HEK293 (cell line): ENCODE results near the gene FBLL1.
A peak's percentile ranks its signal among the peaks of the same experiment; 100 is the strongest.

Source experiments
- FEZF1 ChIP-seq: fragments of 450-650 bp; formaldehyde crosslinking; IDR thresholded peaks from 2 replicates; pipeline ENCODE4 v1.5.1; 2016; ENCODE audit warnings: missing biosample characterization, missing genetic modification characterization
- HIC1 ChIP-seq: fragments of 450-650 bp; formaldehyde crosslinking; IDR thresholded peaks from 2 replicates; pipeline ENCODE4 v1.5.1; 2016; ENCODE audit warnings: missing biosample characterization, missing genetic modification characterization
- KLF9 ChIP-seq: fragments of 450-650 bp; formaldehyde crosslinking; IDR thresholded peaks from 2 replicates; pipeline ENCODE4 v1.5.1; 2016; ENCODE audit warnings: missing biosample characterization, missing genetic modification characterization, low read depth
- OSR2 ChIP-seq: fragments of 450-650 bp; formaldehyde crosslinking; IDR thresholded peaks from 2 replicates; pipeline ENCODE4 v1.5.1; 2016; ENCODE audit warnings: missing biosample characterization, missing genetic modification characterization
- PATZ1 ChIP-seq: fragments of 450-650 bp; formaldehyde crosslinking; IDR thresholded peaks from 2 replicates; pipeline ENCODE4 v1.5.1; 2016; ENCODE audit warnings: missing biosample characterization, missing genetic modification characterization
- ZBTB11 ChIP-seq: fragments of 450-650 bp; formaldehyde crosslinking; conservative IDR thresholded peaks from 2 replicates; pipeline ENCODE4 v1.5.1; 2016; ENCODE audit warnings: low read depth, missing biosample characterization, missing genetic modification characterization
- ZBTB48 ChIP-seq: fragments of 450-650 bp; formaldehyde crosslinking; IDR thresholded peaks from 2 replicates; pipeline ENCODE4 v1.5.1; 2016; ENCODE audit warnings: missing biosample characterization, missing genetic modification characterization
- ZNF114 ChIP-seq: fragments of 450-650 bp; formaldehyde crosslinking; IDR thresholded peaks from 2 replicates; pipeline ENCODE4 v1.5.0; 2017; ENCODE audit warnings: missing biosample characterization, missing genetic modification characterization
- ZNF138 ChIP-seq: fragments of 450-650 bp; formaldehyde crosslinking; IDR thresholded peaks from 2 replicates; pipeline ENCODE4 v1.5.1; 2016; ENCODE audit warnings: missing biosample characterization, missing genetic modification characterization, borderline replicate concordance
- ZNF16 ChIP-seq: fragments of 450-650 bp; formaldehyde crosslinking; IDR thresholded peaks from 2 replicates; pipeline ENCODE4 v1.5.1; 2016; ENCODE audit warnings: low read depth, missing biosample characterization, missing genetic modification characterization
- ZNF202 ChIP-seq: fragments of 450-650 bp; formaldehyde crosslinking; IDR thresholded peaks from 2 replicates; pipeline ENCODE4 v1.5.1; 2016; ENCODE audit warnings: missing biosample characterization, missing genetic modification characterization, borderline replicate concordance
- ZNF280D ChIP-seq: fragments of 450-650 bp; formaldehyde crosslinking; IDR thresholded peaks from 2 replicates; pipeline ENCODE4 v1.5.1; 2016; ENCODE audit warnings: missing biosample characterization, missing genetic modification characterization
- ZNF292 ChIP-seq: fragments of 450-650 bp; formaldehyde crosslinking; IDR thresholded peaks from 2 replicates; pipeline ENCODE4 v1.5.1; 2016; ENCODE audit warnings: low read depth, missing biosample characterization, missing genetic modification characterization, borderline replicate concordance
- ZNF449 ChIP-seq: fragments of 450-650 bp; formaldehyde crosslinking; IDR thresholded peaks from 2 replicates; pipeline ENCODE4 v1.5.1; 2017; ENCODE audit warnings: missing biosample characterization, mild to moderate bottlenecking, missing genetic modification characterization, moderate library complexity
- ZNF518A ChIP-seq: fragments of 450-650 bp; formaldehyde crosslinking; conservative IDR thresholded peaks from 2 replicates; pipeline ENCODE4 v1.5.1; 2016; ENCODE audit warnings: low read depth, missing biosample characterization, missing genetic modification characterization
- ZNF561 ChIP-seq: fragments of 450-650 bp; IDR thresholded peaks from 2 replicates; pipeline ENCODE4 v1.5.1; 2018; ENCODE audit warnings: missing biosample characterization, missing genetic modification characterization, borderline replicate concordance
- ZNF670 ChIP-seq: fragments of 450-650 bp; formaldehyde crosslinking; IDR thresholded peaks from 2 replicates; pipeline ENCODE4 v1.5.1; 2016; ENCODE audit warnings: missing biosample characterization, missing genetic modification characterization, low read depth

FBLL1 gene

GRCh38 chr5:168579488-168580226 is 50.6 kb downstream of the FBLL1 start (continued):
- TF ChIP-seq HIC1 (no peak), ZNF138 (no peak), ZNF292 (tag by site-specific recombination) (no peak), ZNF16 (tag by site-specific recombination) (no peak), PATZ1 (tag by site-specific recombination) (peak; percentile 89), ZNF561 (tag by site-specific recombination) (no peak), ZNF670 (tag by site-specific recombination) (no peak), FEZF1 (no peak), ZNF518A (tag by site-specific recombination) (peak; percentile 55; the same call in 1 of the 2 replicates), KLF9 (no peak; the same call in 1 of the 2 replicates), ZNF449 (tag by site-specific recombination) (no peak), ZNF114 (tag by site-specific recombination) (no peak), ZNF280D (tag by site-specific recombination) (no peak), OSR2 (tag by site-specific recombination) (no peak), ZNF202 (tag by site-specific recombination) (no peak), ZBTB48 (tag by site-specific recombination) (no peak), ZBTB11 (tag by site-specific recombination) (peak; percentile 66)
